WTC11 (cell line): Measurements from ENCODE around the gene ENKUR. TPM values are rescaled to one million over a fixed set of nuclear protein-coding genes. Genes with fewer than 3 reads are reported as not detected.

ENCODE experiments used
- ATAC-seq: fragments of 200-7000 bp; cut with Tn5 transposase; 2 replicates; pipeline ENCODE4 v1.10.0; 2021; ENCODE audit warnings: mild to moderate bottlenecking, moderate library complexity
- CTCF ChIA-PET: fragments of 300-600 bp; sonication (Branson Sonifier 250); formaldehyde crosslinking; loops from one replicate; lab custom pipeline; 2021; ENCODE audit warnings: antibody characterized with exemption; lab: Charles Lee
- POLR2A ChIA-PET: fragments of 350-600 bp; sonication (Branson Sonifier 250); formaldehyde crosslinking; loops from one replicate; lab custom pipeline; 2021; ENCODE audit warnings: antibody characterized with exemption; lab: Charles Lee
- DNase-seq: peaks from one replicate; pipeline ENCODE4 v3.0.0; 2021; ENCODE audit warnings: low spot score
- H3K27ac Mint-ChIP-seq: 2 replicates; pipeline ENCODE4 v1.8.0; 2021; ENCODE audit warnings: mixed read lengths
- H3K27me3 Mint-ChIP-seq: 2 replicates; pipeline ENCODE4 v1.8.0; 2021; ENCODE audit warnings: low read depth, mild to moderate bottlenecking, moderate library complexity, mixed read lengths
- H3K36me3 Mint-ChIP-seq: 2 replicates; pipeline ENCODE4 v1.8.0; 2021; ENCODE audit warnings: mixed read lengths
- H3K4me1 Mint-ChIP-seq: 2 replicates; pipeline ENCODE4 v1.8.0; 2022; ENCODE audit warnings: mixed read lengths
- H3K4me3 Mint-ChIP-seq: 2 replicates; pipeline ENCODE4 v1.8.0; 2021; ENCODE audit warnings: mild to moderate bottlenecking, moderate library complexity, mixed read lengths
- H3K9me3 Mint-ChIP-seq: 2 replicates; pipeline ENCODE4 v1.8.0; 2021; ENCODE audit warnings: mixed read lengths
- ATF1 ChIP-seq: sonication (generic); formaldehyde crosslinking; IDR thresholded peaks from 2 replicates; pipeline ENCODE4 v1.8.1; 2023; ENCODE audit warnings: mild to moderate bottlenecking, moderate library complexity, missing genetic modification reagents
- CDX4 ChIP-seq: fragments of 250-450 bp; sonication (Bioruptor Pico); IDR thresholded peaks from 2 replicates; pipeline ENCODE4 v1.9.0; 2021; ENCODE audit warnings: moderate library complexity, mild to moderate bottlenecking, inconsistent platforms, borderline replicate concordance
- E2F5 ChIP-seq: sonication (generic); formaldehyde crosslinking; IDR thresholded peaks from 2 replicates; pipeline ENCODE4 v1.8.1; 2022; ENCODE audit warnings: mild to moderate bottlenecking, moderate library complexity, missing genetic modification reagents
- HMGXB4 ChIP-seq: sonication (generic); formaldehyde crosslinking; IDR thresholded peaks from 2 replicates; pipeline ENCODE4 v1.8.1; 2023; ENCODE audit warnings: mild to moderate bottlenecking, moderate library complexity, missing genetic modification reagents
- NFYB ChIP-seq: sonication (generic); formaldehyde crosslinking; conservative IDR thresholded peaks from 2 replicates; pipeline ENCODE4 v1.8.0; 2022; ENCODE audit warnings: low read depth, missing genetic modification reagents
- PREB ChIP-seq: sonication (generic); formaldehyde crosslinking; IDR thresholded peaks from 2 replicates; pipeline ENCODE4 v1.8.1; 2022; ENCODE audit warnings: mild to moderate bottlenecking, missing genetic modification reagents, moderate library complexity, borderline replicate concordance
- RORB ChIP-seq: fragments of 250-450 bp; sonication (Bioruptor Pico); IDR thresholded peaks from 2 replicates; pipeline ENCODE4 v1.9.0; 2021; ENCODE audit warnings: mild to moderate bottlenecking
- SMAD3 ChIP-seq: sonication (generic); formaldehyde crosslinking; IDR thresholded peaks from 2 replicates; pipeline ENCODE4 v1.8.0; 2022; ENCODE audit warnings: missing genetic modification reagents, mild to moderate bottlenecking, borderline replicate concordance
- SOX15 ChIP-seq: fragments of 250-450 bp; sonication (Bioruptor Pico); IDR thresholded peaks from 2 replicates; pipeline ENCODE4 v1.9.0; 2021; ENCODE audit warnings: mild to moderate bottlenecking
- TEAD4 ChIP-seq: sonication (generic); formaldehyde crosslinking; IDR thresholded peaks from 2 replicates; pipeline ENCODE4 v1.8.0; 2022; ENCODE audit warnings: mild to moderate bottlenecking, missing genetic modification reagents
- ZNF138 ChIP-seq: sonication (generic); formaldehyde crosslinking; conservative IDR thresholded peaks from 2 replicates; pipeline ENCODE4 v1.8.1; 2022; ENCODE audit warnings: mild to moderate bottlenecking, moderate library complexity, missing genetic modification reagents
- ZNF416 ChIP-seq: fragments of 250-450 bp; sonication (Bioruptor Pico); IDR thresholded peaks from 2 replicates; pipeline ENCODE4 v1.9.0; 2021; ENCODE audit warnings: mild to moderate bottlenecking, inconsistent platforms
- ZNF532 ChIP-seq: fragments of 250-450 bp; sonication (Bioruptor Pico); IDR thresholded peaks from 2 replicates; pipeline ENCODE4 v1.9.0; 2021; ENCODE audit warnings: mild to moderate bottlenecking, borderline replicate concordance
- total RNA-seq: library from RNA; stranded (reverse); gene quantifications from 3 replicates; pipeline ENCODE4 v1.2.3, GENCODE V29; 2021

ENKUR gene
- total RNA-seq, 1 experiment from 2014 or later, result not detected

- ChIA-PET POLR2A (no interaction called here), CTCF (no interaction called here)
- DNase-seq, result no peak
- no peaks in the 10 kb centered on the region for H3K4me1 Mint-ChIP-seq
- no peak overlapping the region for H3K4me3 Mint-ChIP-seq
- no peaks in the 10 kb centered on the region for H3K36me3 Mint-ChIP-seq
- no peak for TF ChIP-seq E2F5 (CRISPR knock-in tag)
- TF ChIP-seq ZNF138 (CRISPR knock-in tag), result no peak
- TF ChIP-seq NFYB (CRISPR knock-in tag), result no peak
- TF ChIP-seq CDX4, result no peak
- no peak for TF ChIP-seq TEAD4 (CRISPR knock-in tag)
- TF ChIP-seq, all 79 proteins: peak for 0
- no peak overlapping the region for H3K27ac Mint-ChIP-seq
- no peaks in the 10 kb centered on the region; the same call in 1 of the 2 replicates for H3K27me3 Mint-ChIP-seq
- ATAC-seq, result no peak
- no peaks in the 10 kb centered on the region for H3K9me3 Mint-ChIP-seq
Observed at GRCh38 chr10:24988831-24989640, 26.9 kb downstream of the ENKUR start.

- Mint-ChIP-seq H3K36me3 (no peaks in the 10 kb centered on the region), H3K4me3 (no peak overlapping the region), H3K27ac (no peak overlapping the region), H3K4me1 (peaks cover 5% of the 10 kb centered on the region; the same call in 1 of the 2 replicates), H3K9me3 (peaks cover 4% of the 10 kb centered on the region), H3K27me3 (no peaks in the 10 kb centered on the region)
- ATAC-seq, result no peak
- TF ChIP-seq ATF1 (CRISPR knock-in tag) (no peak), SOX15 (CRISPR knock-in tag) (no peak), ZNF138 (CRISPR knock-in tag) (no peak), ZNF416 (CRISPR knock-in tag) (no peak), HMGXB4 (CRISPR knock-in tag) (no peak), RORB (CRISPR knock-in tag) (no peak), SMAD3 (CRISPR knock-in tag) (no peak), PREB (CRISPR knock-in tag) (no peak), ZNF532 (no peak)
- POLR2A ChIA-PET, result no interaction called here
- CTCF ChIA-PET, result no interaction called here
- no peak for DNase-seq
Observed at GRCh38 chr10:24984906-24985305, 31.1 kb downstream of the ENKUR start.
